ENCODE measurements around the gene SIK2.

SIK2 gene

GRCh38 chr11:111617286-111617685 lies 15.0 kb downstream of the SIK2 start (continued):
- TF ChIP-seq ZNF565 (CRISPR knock-in tag; conservative IDR thresholded peaks at IDR 0.05; ENCODE audit: low read depth) (no peak), CSDC2 (CRISPR knock-in tag; IDR thresholded peaks at IDR 0.05) (no peak), CREB5 (CRISPR knock-in tag; IDR thresholded peaks at IDR 0.05; ENCODE audit: low read depth) (no peak), ESRRG (CRISPR knock-in tag; IDR thresholded peaks at IDR 0.05) (no peak), ZNF70 (CRISPR knock-in tag; IDR thresholded peaks at IDR 0.05) (no peak), GLIS3 (CRISPR knock-in tag; IDR thresholded peaks at IDR 0.05) (no peak), ZFP30 (CRISPR knock-in tag; IDR thresholded peaks at IDR 0.05) (no peak), SNAI2 (CRISPR knock-in tag; IDR thresholded peaks at IDR 0.05) (no peak), ISL1 (CRISPR knock-in tag; IDR thresholded peaks at IDR 0.05) (no peak)

GRCh38 chr11:111620518-111620917 lies 18.3 kb downstream of the SIK2 start:
- no peak for ATAC-seq
- TF ChIP-seq ZNF565 (CRISPR knock-in tag; conservative IDR thresholded peaks at IDR 0.05; ENCODE audit: low read depth) (no peak), TOX (CRISPR knock-in tag; IDR thresholded peaks at IDR 0.05; ENCODE audit: borderline replicate concordance) (no peak), GLIS3 (CRISPR knock-in tag; IDR thresholded peaks at IDR 0.05) (no peak), PPARA (CRISPR knock-in tag; IDR thresholded peaks at IDR 0.05; ENCODE audit: borderline replicate concordance) (no peak), ZNF8 (CRISPR knock-in tag; IDR thresholded peaks at IDR 0.05) (no peak), ZFP3 (CRISPR knock-in tag; IDR thresholded peaks at IDR 0.05) (no peak), BACH2 (CRISPR knock-in tag; IDR thresholded peaks at IDR 0.05; ENCODE audit: borderline replicate concordance) (no peak), ISL1 (CRISPR knock-in tag; IDR thresholded peaks at IDR 0.05) (no peak), CREB5 (CRISPR knock-in tag; IDR thresholded peaks at IDR 0.05; ENCODE audit: low read depth) (no peak), PATZ1 (CRISPR knock-in tag; IDR thresholded peaks at IDR 0.05; ENCODE audit: borderline replicate concordance) (no peak), ZNF70 (CRISPR knock-in tag; IDR thresholded peaks at IDR 0.05) (no peak), CSRNP3 (CRISPR knock-in tag; IDR thresholded peaks at IDR 0.05) (no peak), ZC3H10 (CRISPR knock-in tag; IDR thresholded peaks at IDR 0.05) (no peak)
- TF ChIP-seq, protein P1, sequence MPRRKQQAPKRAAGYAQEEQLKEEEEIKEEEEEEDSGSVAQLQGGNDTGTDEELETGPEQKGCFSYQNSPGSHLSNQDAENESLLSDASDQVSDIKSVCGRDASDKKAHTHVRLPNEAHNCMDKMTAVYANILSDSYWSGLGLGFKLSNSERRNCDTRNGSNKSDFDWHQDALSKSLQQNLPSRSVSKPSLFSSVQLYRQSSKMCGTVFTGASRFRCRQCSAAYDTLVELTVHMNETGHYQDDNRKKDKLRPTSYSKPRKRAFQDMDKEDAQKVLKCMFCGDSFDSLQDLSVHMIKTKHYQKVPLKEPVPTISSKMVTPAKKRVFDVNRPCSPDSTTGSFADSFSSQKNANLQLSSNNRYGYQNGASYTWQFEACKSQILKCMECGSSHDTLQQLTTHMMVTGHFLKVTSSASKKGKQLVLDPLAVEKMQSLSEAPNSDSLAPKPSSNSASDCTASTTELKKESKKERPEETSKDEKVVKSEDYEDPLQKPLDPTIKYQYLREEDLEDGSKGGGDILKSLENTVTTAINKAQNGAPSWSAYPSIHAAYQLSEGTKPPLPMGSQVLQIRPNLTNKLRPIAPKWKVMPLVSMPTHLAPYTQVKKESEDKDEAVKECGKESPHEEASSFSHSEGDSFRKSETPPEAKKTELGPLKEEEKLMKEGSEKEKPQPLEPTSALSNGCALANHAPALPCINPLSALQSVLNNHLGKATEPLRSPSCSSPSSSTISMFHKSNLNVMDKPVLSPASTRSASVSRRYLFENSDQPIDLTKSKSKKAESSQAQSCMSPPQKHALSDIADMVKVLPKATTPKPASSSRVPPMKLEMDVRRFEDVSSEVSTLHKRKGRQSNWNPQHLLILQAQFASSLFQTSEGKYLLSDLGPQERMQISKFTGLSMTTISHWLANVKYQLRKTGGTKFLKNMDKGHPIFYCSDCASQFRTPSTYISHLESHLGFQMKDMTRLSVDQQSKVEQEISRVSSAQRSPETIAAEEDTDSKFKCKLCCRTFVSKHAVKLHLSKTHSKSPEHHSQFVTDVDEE (CRISPR knock-in tag; IDR thresholded peaks at IDR 0.05), result no peak

GRCh38 chr11:111623527-111624030 lies 21.3 kb downstream of the SIK2 start:
- ATAC-seq, result no peak
- TF ChIP-seq TOX (CRISPR knock-in tag; IDR thresholded peaks at IDR 0.05; ENCODE audit: borderline replicate concordance) (no peak), OSR1 (CRISPR knock-in tag; IDR thresholded peaks at IDR 0.05) (no peak), ZFP30 (CRISPR knock-in tag; IDR thresholded peaks at IDR 0.05) (no peak), CSRNP3 (CRISPR knock-in tag; IDR thresholded peaks at IDR 0.05) (no peak), CREB5 (CRISPR knock-in tag; IDR thresholded peaks at IDR 0.05; ENCODE audit: low read depth) (no peak), SNAI2 (CRISPR knock-in tag; IDR thresholded peaks at IDR 0.05) (no peak), ARNTL (CRISPR knock-in tag; IDR thresholded peaks at IDR 0.05; ENCODE audit: borderline replicate concordance, low read depth) (no peak), GLIS3 (CRISPR knock-in tag; IDR thresholded peaks at IDR 0.05) (no peak), ISL1 (CRISPR knock-in tag; IDR thresholded peaks at IDR 0.05) (no peak), ZNF70 (CRISPR knock-in tag; IDR thresholded peaks at IDR 0.05) (no peak), ZNF565 (CRISPR knock-in tag; conservative IDR thresholded peaks at IDR 0.05; ENCODE audit: low read depth) (no peak), ZNF8 (CRISPR knock-in tag; IDR thresholded peaks at IDR 0.05) (no peak), TCF4 (CRISPR knock-in tag; IDR thresholded peaks at IDR 0.05; ENCODE audit: borderline replicate concordance) (no peak), BACH2 (CRISPR knock-in tag; IDR thresholded peaks at IDR 0.05; ENCODE audit: borderline replicate concordance) (no peak), ZC3H10 (CRISPR knock-in tag; IDR thresholded peaks at IDR 0.05) (no peak), PPARA (CRISPR knock-in tag; IDR thresholded peaks at IDR 0.05; ENCODE audit: borderline replicate concordance) (no peak)
- TF ChIP-seq, protein P1 (CRISPR knock-in tag; IDR thresholded peaks at IDR 0.05), result no peak
